DOHH2 (cell line): ENCODE data around the gene PSMC2.
A peak's percentile ranks its signal among the peaks of the same experiment; 100 is the strongest.

ENCODE experiments used
- H3F3A ChIP-seq: fragments of 200-600 bp; sonication (generic), shearing (Covaris generic); 2 replicates; pipeline ENCODE4 v1.6.0; 2016; ENCODE audit warnings: antibody characterized with exemption, mild to moderate bottlenecking; ENCODE audit not compliant: control insufficient read depth, insufficient read depth
- H3K27ac ChIP-seq: fragments of 200-600 bp; sonication (generic); 2 replicates; pipeline ENCODE4 v1.5.1; 2014; ENCODE audit warnings: low read depth, mild to moderate bottlenecking, low read length, moderate library complexity
- H3K27me3 ChIP-seq: fragments of 200-600 bp; sonication (generic); 2 replicates; pipeline ENCODE4 v1.6.1; 2014; ENCODE audit warnings: mild to moderate bottlenecking, low read length, mixed read lengths; ENCODE audit not compliant: control insufficient read depth
- H3K36me3 ChIP-seq: fragments of 200-600 bp; sonication (generic); 2 replicates; pipeline ENCODE4 v1.6.1; 2014; ENCODE audit warnings: mild to moderate bottlenecking, low read length, moderate library complexity, mixed read lengths; ENCODE audit not compliant: control insufficient read depth
- H3K4me1 ChIP-seq: fragments of 200-600 bp; sonication (generic); 2 replicates; pipeline ENCODE4 v1.6.1; 2014; ENCODE audit warnings: mild to moderate bottlenecking, low read length, mixed read lengths; ENCODE audit not compliant: control insufficient read depth
- H3K4me2 ChIP-seq: fragments of 200-600 bp; sonication (generic); 2 replicates; pipeline ENCODE4 v1.6.0; 2014; ENCODE audit warnings: mild to moderate bottlenecking, low read length, moderate library complexity
- H3K4me3 ChIP-seq: fragments of 200-600 bp; sonication (generic); 2 replicates; pipeline ENCODE4 v1.5.1; 2014; ENCODE audit warnings: mild to moderate bottlenecking, low read length, mixed read lengths
- H3K79me2 ChIP-seq: fragments of 200-600 bp; sonication (generic); 2 replicates; pipeline ENCODE4 v1.6.1; 2014; ENCODE audit warnings: mild to moderate bottlenecking, low read length, mixed read lengths; ENCODE audit not compliant: control insufficient read depth
- H3K9me2 ChIP-seq: fragments of 200-600 bp; sonication (generic); replicated peaks from 2 replicates; pipeline ENCODE4 v1.6.1; 2014; ENCODE audit warnings: mild to moderate bottlenecking, low read length, mixed read lengths; ENCODE audit not compliant: control insufficient read depth
- H3K9me3 ChIP-seq: fragments of 200-600 bp; sonication (generic); 2 replicates; pipeline ENCODE4 v1.6.1; 2014; ENCODE audit warnings: antibody characterized with exemption, low read length, mixed read lengths; ENCODE audit not compliant: control insufficient read depth, insufficient read depth
- H4K20me1 ChIP-seq: fragments of 200-600 bp; sonication (generic); 2 replicates; pipeline ENCODE4 v1.6.0; 2014; ENCODE audit warnings: low read depth, mild to moderate bottlenecking, antibody characterized with exemption, low read length, moderate library complexity; ENCODE audit not compliant: control insufficient read depth, insufficient read depth
- EZH2phosphoT487 ChIP-seq: fragments of 200-600 bp; sonication (generic); IDR thresholded peaks from 2 replicates; pipeline ENCODE4 v1.6.1; 2017; ENCODE audit warnings: borderline replicate concordance, mild to moderate bottlenecking, antibody characterized with exemption, low read length, moderate library complexity, mixed read lengths
- TF ChIP-seq, protein P1 (sequence below): fragments of 200-600 bp; sonication (generic); IDR thresholded peaks from one replicate; pipeline ENCODE4 v1.5.1; 2014; ENCODE audit warnings: antibody characterized with exemption, mild to moderate bottlenecking, low read depth, low read length; ENCODE audit not compliant: poor library complexity, severe bottlenecking

The PSMC2 gene

GRCh38 chr7:103343758-103344452, 3.5 kb upstream of the PSMC2 start:
- H3K4me3 ChIP-seq: peak overlapping the region; percentile 88
- peaks cover 87% of the 10 kb centered on the region for H3K79me2 ChIP-seq
- peak overlapping the region; percentile 64 for H3K27ac ChIP-seq
- peak overlapping the region; percentile 79 for H3K4me2 ChIP-seq
- H3F3A ChIP-seq: 0 out of 2 replicates have a peak, but pooled peaks cover 6% of the 10 kb centered on the region
- peaks cover 13% of the 10 kb centered on the region; the same call in 1 of the 2 replicates for H4K20me1 ChIP-seq
- H3K9me2 ChIP-seq: no peaks in the 10 kb centered on the region
- no peaks in the 10 kb centered on the region for H3K9me3 ChIP-seq
- peaks cover 45% of the 10 kb centered on the region for H3K4me1 ChIP-seq
- no peaks in the 10 kb centered on the region for H3K27me3 ChIP-seq
- peaks cover 54% of the 10 kb centered on the region for H3K36me3 ChIP-seq
- TF ChIP-seq EZH2phosphoT487: no peak
- TF ChIP-seq, protein P1, sequence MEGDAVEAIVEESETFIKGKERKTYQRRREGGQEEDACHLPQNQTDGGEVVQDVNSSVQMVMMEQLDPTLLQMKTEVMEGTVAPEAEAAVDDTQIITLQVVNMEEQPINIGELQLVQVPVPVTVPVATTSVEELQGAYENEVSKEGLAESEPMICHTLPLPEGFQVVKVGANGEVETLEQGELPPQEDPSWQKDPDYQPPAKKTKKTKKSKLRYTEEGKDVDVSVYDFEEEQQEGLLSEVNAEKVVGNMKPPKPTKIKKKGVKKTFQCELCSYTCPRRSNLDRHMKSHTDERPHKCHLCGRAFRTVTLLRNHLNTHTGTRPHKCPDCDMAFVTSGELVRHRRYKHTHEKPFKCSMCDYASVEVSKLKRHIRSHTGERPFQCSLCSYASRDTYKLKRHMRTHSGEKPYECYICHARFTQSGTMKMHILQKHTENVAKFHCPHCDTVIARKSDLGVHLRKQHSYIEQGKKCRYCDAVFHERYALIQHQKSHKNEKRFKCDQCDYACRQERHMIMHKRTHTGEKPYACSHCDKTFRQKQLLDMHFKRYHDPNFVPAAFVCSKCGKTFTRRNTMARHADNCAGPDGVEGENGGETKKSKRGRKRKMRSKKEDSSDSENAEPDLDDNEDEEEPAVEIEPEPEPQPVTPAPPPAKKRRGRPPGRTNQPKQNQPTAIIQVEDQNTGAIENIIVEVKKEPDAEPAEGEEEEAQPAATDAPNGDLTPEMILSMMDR: no peak

GRCh38 chr7:103344453-103345149, 2.8 kb upstream of the PSMC2 start, which contains the start of gene DNAJC2:
TSS of gene DNAJC2 (minus strand) at chr7:103344767. CDS start at chr7:103344622, 145 bp downstream.
- H3K27me3 ChIP-seq: no peaks in the 10 kb centered on the region
- no peak for TF ChIP-seq EZH2phosphoT487
- TF ChIP-seq, protein P1: no peak
- peak within 1 kb of the TSS; percentile 79 for H3K4me2 ChIP-seq
- H3K4me3 ChIP-seq: peak within 1 kb of the TSS; percentile 88
- peaks cover 87% of the 10 kb centered on the region for H3K79me2 ChIP-seq
- H3F3A ChIP-seq: 0 out of 2 replicates have a peak, but pooled peaks cover 4% of the 10 kb centered on the region
- H4K20me1 ChIP-seq: 0 out of 2 replicates have a peak, but pooled peaks cover 9% of the 10 kb centered on the region
- H3K27ac ChIP-seq: peak within 1 kb of the TSS; percentile 64
- H3K9me2 ChIP-seq: no peaks in the 10 kb centered on the region
- H3K9me3 ChIP-seq: no peaks in the 10 kb centered on the region
- H3K36me3 ChIP-seq: peaks cover 54% of the 10 kb centered on the region
- peaks cover 52% of the 10 kb centered on the region for H3K4me1 ChIP-seq

GRCh38 chr7:103346396-103346795, 1.0 kb upstream of the PSMC2 start:
- H3K9me3 ChIP-seq: no peaks in the 10 kb centered on the region
- H3K9me2 ChIP-seq: no peaks in the 10 kb centered on the region
- peaks cover 87% of the 10 kb centered on the region for H3K79me2 ChIP-seq
- TF ChIP-seq, protein P1: no peak
- no peak for TF ChIP-seq EZH2phosphoT487
- H3K4me2 ChIP-seq: peak overlapping the region; percentile 72
- no peak overlapping the region for H3K27ac ChIP-seq
- H3K36me3 ChIP-seq: peaks cover 51% of the 10 kb centered on the region
- H3K27me3 ChIP-seq: no peaks in the 10 kb centered on the region
- peaks cover 53% of the 10 kb centered on the region for H3K4me1 ChIP-seq
- H4K20me1 ChIP-seq: 0 out of 2 replicates have a peak, but pooled peaks cover 6% of the 10 kb centered on the region
- no peaks in the 10 kb centered on the region for H3F3A ChIP-seq
- peak overlapping the region; percentile 85 for H3K4me3 ChIP-seq
